Fibroblast of lung (primary cell): Measurements from ENCODE around the gene TMPRSS11B. TPM values are rescaled to one million over a fixed set of nuclear protein-coding genes. Genes with fewer than 3 reads are reported as not detected.

Experiments
- DNase-seq, 2 donors: peaks; one replicate each; pipeline versions ENCODE4 v3.0.0 to v3.0.0-alpha.2; 2010; ENCODE audit warnings: low read depth in 2 of 2
- H2AFZ ChIP-seq: 2 replicates; pipeline ENCODE4 v1.5.1; 2012; ENCODE audit warnings: low read length, control low read depth, inconsistent platforms
- H3K27ac ChIP-seq: 2 replicates; pipeline ENCODE4 v1.5.1; 2011; ENCODE audit warnings: low read length, control low read depth; ENCODE audit not compliant: insufficient read depth
- H3K27me3 ChIP-seq: 2 replicates; pipeline ENCODE4 v1.5.1; 2011; ENCODE audit warnings: mild to moderate bottlenecking, low read length; ENCODE audit not compliant: control insufficient read depth, insufficient read depth
- H3K36me3 ChIP-seq: 2 replicates; pipeline ENCODE4 v1.5.1; 2011; ENCODE audit warnings: low read length; ENCODE audit not compliant: control insufficient read depth, insufficient read depth
- H3K4me1 ChIP-seq: 2 replicates; pipeline ENCODE4 v1.5.1; 2011; ENCODE audit warnings: low read length; ENCODE audit not compliant: control insufficient read depth, insufficient read depth; ENCODE audit errors: extremely low read depth
- H3K4me2 ChIP-seq: 2 replicates; pipeline ENCODE4 v1.5.1; 2011; ENCODE audit warnings: low read length, control low read depth; ENCODE audit not compliant: insufficient read depth; ENCODE audit errors: extremely low read depth
- H3K4me3 ChIP-seq, 4 experiments: fragments of 200-600 bp in 1 of 4; sonication (generic) in 1 of 4; replicated peaks in 1 of 4; 2 replicates each; pipeline ENCODE4 v1.5.1; 2011 to 2016; ENCODE audit warnings: low read length in 4 of 4, low read depth in 3 of 4, mild to moderate bottlenecking in 3 of 4, control low read depth in 2 of 4, inconsistent platforms in 1 of 4, mixed read lengths in 1 of 4; ENCODE audit not compliant: insufficient read depth in 1 of 4; ENCODE audit errors: control extremely low read depth in 1 of 4
- H3K79me2 ChIP-seq: 2 replicates; pipeline ENCODE4 v1.5.1; 2012; ENCODE audit warnings: mild to moderate bottlenecking, low read length, inconsistent platforms; ENCODE audit not compliant: control insufficient read depth, insufficient read depth
- H3K9ac ChIP-seq: 2 replicates; pipeline ENCODE4 v1.5.1; 2011; ENCODE audit warnings: mild to moderate bottlenecking, low read length, control low read depth; ENCODE audit not compliant: insufficient read depth
- H3K9me3 ChIP-seq: 2 replicates; pipeline ENCODE4 v1.5.1; 2012; ENCODE audit warnings: low read depth, low read length; ENCODE audit not compliant: control insufficient read depth, insufficient read depth
- H4K20me1 ChIP-seq: 2 replicates; pipeline ENCODE4 v1.5.1; 2011; ENCODE audit warnings: low read length; ENCODE audit not compliant: control insufficient read depth, insufficient read depth; ENCODE audit errors: extremely low read depth
- CTCF ChIP-seq, 2 donors: IDR thresholded peaks in 1 of 2; conservative IDR thresholded peaks in 1 of 2; 1 replicate in 1 of 2; 2 replicates in 1 of 2; pipeline ENCODE4 v1.5.1; 2011 to 2012; ENCODE audit warnings: low read length in 2 of 2, control low read depth in 1 of 2, inconsistent platforms in 1 of 2, low read depth in 1 of 2, mild to moderate bottlenecking in 1 of 2
- EZH2 ChIP-seq: IDR thresholded peaks from 2 replicates; pipeline ENCODE4 v1.5.1; 2012; ENCODE audit warnings: low read length, control low read depth, mild to moderate bottlenecking; ENCODE audit errors: missing control alignments
- polyA plus RNA-seq, 2 donors: library from polyadenylated mRNA; depleted of rRNA in 1 of 2; stranded (reverse) in 1 of 2; unstranded in 1 of 2; fragments of >200 nt; gene quantifications; 2 replicates each; pipeline ENCODE4 v1.2.1, GENCODE V29; 2011 to 2012; ENCODE audit warnings: missing spikeins in 1 of 2
- total RNA-seq: library from RNA; depleted of rRNA; stranded (reverse); fragments of >200 nt; gene quantifications from 2 replicates; pipeline ENCODE4 v1.2.1, GENCODE V29; 2014

TMPRSS11B gene
- total and polyA plus RNA-seq, 2 donors (not counting 1 experiment from before 2014, with no cell fraction given): not detected

GRCh38 chr4:68182382-68182820, 63.1 kb downstream of the TMPRSS11B start:
- no peaks in the 10 kb centered on the region for H3K4me1 ChIP-seq
- H4K20me1 ChIP-seq: no peaks in the 10 kb centered on the region
- H3K27me3 ChIP-seq: no peaks in the 10 kb centered on the region
- H3K9ac ChIP-seq: no peak overlapping the region
- no peaks in the 10 kb centered on the region for H3K79me2 ChIP-seq
- H3K9me3 ChIP-seq: no peaks in the 10 kb centered on the region
- H3K36me3 ChIP-seq: no peaks in the 10 kb centered on the region
- no peak overlapping the region for H2AFZ ChIP-seq
- H3K4me3 ChIP-seq: no peak overlapping the region
- no peak for DNase-seq
- no peak overlapping the region for H3K27ac ChIP-seq
- TF ChIP-seq EZH2 (no peak), CTCF (conservative IDR thresholded peaks at IDR 0.05 in 1 of 2, IDR thresholded peaks at IDR 0.05 in 1 of 2; ENCODE audit: low read depth in 1 of 2, low read length in 2 of 2) (no peak)
- H3K4me2 ChIP-seq: no peak overlapping the region

GRCh38 chr4:68180849-68181526, 64.5 kb downstream of the TMPRSS11B start:
- Histone ChIP-seq H2AFZ (no peak overlapping the region), H3K4me2 (no peak overlapping the region), H3K4me1 (no peaks in the 10 kb centered on the region), H4K20me1 (no peaks in the 10 kb centered on the region), H3K27ac (no peak overlapping the region), H3K27me3 (no peaks in the 10 kb centered on the region), H3K9me3 (no peaks in the 10 kb centered on the region), H3K4me3 (no peak overlapping the region), H3K79me2 (no peaks in the 10 kb centered on the region), H3K9ac (no peak overlapping the region), H3K36me3 (no peaks in the 10 kb centered on the region)
- DNase-seq: peak in 1 of 2 donors; percentile 56
- TF ChIP-seq CTCF (conservative IDR thresholded peaks at IDR 0.05 in 1 of 2, IDR thresholded peaks at IDR 0.05 in 1 of 2; ENCODE audit: low read depth in 1 of 2, low read length in 2 of 2) (no peak), EZH2 (no peak)

GRCh38 chr4:68176904-68177303, 68.6 kb downstream of the TMPRSS11B start:
- Histone ChIP-seq H4K20me1 (no peaks in the 10 kb centered on the region), H3K4me1 (no peaks in the 10 kb centered on the region), H3K9ac (no peak overlapping the region), H3K79me2 (no peaks in the 10 kb centered on the region), H3K9me3 (no peaks in the 10 kb centered on the region), H3K36me3 (no peaks in the 10 kb centered on the region), H3K4me3 (no peak overlapping the region), H3K27ac (no peak overlapping the region), H3K4me2 (no peak overlapping the region), H3K27me3 (no peaks in the 10 kb centered on the region), H2AFZ (no peak overlapping the region)
- TF ChIP-seq CTCF (conservative IDR thresholded peaks at IDR 0.05 in 1 of 2, IDR thresholded peaks at IDR 0.05 in 1 of 2; ENCODE audit: low read depth in 1 of 2, low read length in 2 of 2): no peak
- no peak for TF ChIP-seq EZH2
- no peak for DNase-seq

Other genes with a start within 250 kb of the TMPRSS11B start
- not detected in 2 replicates for gene TMPRSS11F, start 115.8 kb downstream of the TMPRSS11B start, total RNA-seq
- not detected in 2 replicates for gene TMPRSS11F, start 115.8 kb downstream of the TMPRSS11B start, polyA plus RNA-seq
- 38.5 and 47.6 TPM in 2 replicates for gene YTHDC1, start 104.4 kb upstream of the TMPRSS11B start, total RNA-seq
- gene YTHDC1, start 104.4 kb upstream of the TMPRSS11B start, polyA plus RNA-seq: 34.6 and 35.3 TPM in 2 replicates
- not detected in 2 replicates for gene TMPRSS11E, start 201.8 kb upstream of the TMPRSS11B start, total RNA-seq
- gene TMPRSS11E, start 201.8 kb upstream of the TMPRSS11B start, polyA plus RNA-seq: not detected in 2 replicates